Stimulated activated CD4-positive, alpha-beta T cell treated with anti-CD3 and anti-CD28 coated beads, Interleukin-12 subunit alpha, Interleukin-12 subunit beta, amount 100 ng/mL, for 24 hours (primary cell): ENCODE results near the gene FAM168A.

Experiments
- DNase-seq, 2 experiments: peaks; one replicate each; pipeline ENCODE4 v3.0.0-alpha.2; 2020; ENCODE audit warnings: low read depth in 2 of 2

FAM168A gene

GRCh38 chr11:73367482-73368024, 230.4 kb downstream of the FAM168A start:
- DNase-seq: no peak

GRCh38 chr11:73366953-73367352, 231.0 kb downstream of the FAM168A start:
- DNase-seq: no peak

- DNase-seq: no peak
These were observed 231.7 kb downstream of the FAM168A start for GRCh38 chr11:73366265-73366610.

- DNase-seq: no peak
These were observed 232.3 kb downstream of the FAM168A start for GRCh38 chr11:73365352-73366264.

GRCh38 chr11:73363147-73363546, 234.8 kb downstream of the FAM168A start:
- DNase-seq: no peak

GRCh38 chr11:73361953-73362776, 235.7 kb downstream of the FAM168A start:
- DNase-seq: no peak

GRCh38 chr11:73360743-73361369, 237.1 kb downstream of the FAM168A start:
- no peak for DNase-seq

GRCh38 chr11:73359930-73360742, 237.8 kb downstream of the FAM168A start:
- DNase-seq: peak in 1 of 2 experiments; percentile 19

GRCh38 chr11:73359341-73359740, 238.6 kb downstream of the FAM168A start:
- DNase-seq: no peak

- DNase-seq: no peak
These were observed 239.8 kb downstream of the FAM168A start for GRCh38 chr11:73358071-73358470.

GRCh38 chr11:73356979-73357860, 240.7 kb downstream of the FAM168A start:
- no peak for DNase-seq

GRCh38 chr11:73355109-73355508, 242.8 kb downstream of the FAM168A start:
- DNase-seq: no peak

- no peak for DNase-seq
These were observed 244.5 kb downstream of the FAM168A start for GRCh38 chr11:73353422-73353821.

GRCh38 chr11:73350908-73351636, 246.8 kb downstream of the FAM168A start:
- DNase-seq: peak; percentile 22 to 34
